MM.1S (cell line): ENCODE results near the gene ATXN1.

ENCODE experiments used
- DNase-seq: peaks from one replicate; pipeline ENCODE4 v3.0.0-alpha.2; 2015
- H2AFZ ChIP-seq: fragments of 300-600 bp; sonication (generic); 2 replicates; pipeline ENCODE4 v1.6.0; 2016; ENCODE audit warnings: antibody characterized with exemption, low read length
- H3F3A ChIP-seq: fragments of 300-600 bp; sonication (generic); 2 replicates; pipeline ENCODE4 v1.6.1; 2016; ENCODE audit warnings: mild to moderate bottlenecking, antibody characterized with exemption, low read length, moderate library complexity, mixed read lengths; ENCODE audit not compliant: insufficient read depth
- H3K27ac ChIP-seq: fragments of 300-600 bp; sonication (generic); 2 replicates; pipeline ENCODE4 v1.5.1; 2016; ENCODE audit warnings: mild to moderate bottlenecking, low read length
- H3K27me3 ChIP-seq: fragments of 300-600 bp; sonication (generic); replicated peaks from 2 replicates; pipeline ENCODE4 v1.6.0; 2016; ENCODE audit warnings: low read length; ENCODE audit not compliant: insufficient read depth
- H3K36me3 ChIP-seq: fragments of 300-600 bp; sonication (generic); replicated peaks from 2 replicates; pipeline ENCODE4 v1.6.1; 2016; ENCODE audit warnings: mild to moderate bottlenecking, low read length, mixed read lengths; ENCODE audit not compliant: insufficient read depth
- H3K4me1 ChIP-seq: fragments of 300-600 bp; sonication (generic); 2 replicates; pipeline ENCODE4 v1.6.1; 2016; ENCODE audit warnings: low read length, mixed read lengths
- H3K4me2 ChIP-seq: fragments of 300-600 bp; sonication (generic); 2 replicates; pipeline ENCODE4 v1.6.0; 2016; ENCODE audit warnings: low read depth, low read length
- H3K4me3 ChIP-seq: fragments of 300-600 bp; sonication (generic); 2 replicates; pipeline ENCODE4 v1.5.1; 2016; ENCODE audit warnings: low read length, mixed read lengths
- H3K79me2 ChIP-seq: fragments of 300-600 bp; sonication (generic); 2 replicates; pipeline ENCODE4 v1.6.1; 2016; ENCODE audit warnings: mixed run types, low read length, mixed read lengths
- H3K9ac ChIP-seq: fragments of 300-600 bp; sonication (generic); 2 replicates; pipeline ENCODE4 v1.6.1; 2016; ENCODE audit warnings: low read length, mixed read lengths
- H3K9me2 ChIP-seq: fragments of 300-600 bp; sonication (generic); replicated peaks from 2 replicates; pipeline ENCODE4 v1.6.1; 2016; ENCODE audit warnings: mild to moderate bottlenecking, low read length, mixed read lengths; ENCODE audit not compliant: insufficient read depth
- H3K9me3 ChIP-seq: fragments of 300-600 bp; sonication (generic); replicated peaks from 2 replicates; pipeline ENCODE4 v1.6.1; 2016; ENCODE audit warnings: mild to moderate bottlenecking, low read length, mixed read lengths; ENCODE audit not compliant: insufficient read depth
- H4K20me1 ChIP-seq: fragments of 300-600 bp; sonication (generic); 2 replicates; pipeline ENCODE4 v1.6.1; 2016; ENCODE audit warnings: mild to moderate bottlenecking, low read length, moderate library complexity, mixed read lengths; ENCODE audit not compliant: insufficient read depth
- EZH2 ChIP-seq: fragments of 300-600 bp; sonication (generic); optimal IDR thresholded peaks from 2 replicates; pipeline ENCODE3; 2017; ENCODE audit warnings: low read depth, mild to moderate bottlenecking, antibody characterized with exemption, low read length, mixed read lengths
- EZH2phosphoT487 ChIP-seq: fragments of 300-600 bp; sonication (generic); IDR thresholded peaks from 2 replicates; pipeline ENCODE4 v1.6.1; 2018; ENCODE audit warnings: antibody characterized with exemption, low read length
- TF ChIP-seq, protein P1 (sequence below): fragments of 300-600 bp; sonication (generic); IDR thresholded peaks from 2 replicates; pipeline ENCODE4 v1.5.1; 2016; ENCODE audit warnings: antibody characterized with exemption, low read length, mixed read lengths

The ATXN1 gene

DNA sequence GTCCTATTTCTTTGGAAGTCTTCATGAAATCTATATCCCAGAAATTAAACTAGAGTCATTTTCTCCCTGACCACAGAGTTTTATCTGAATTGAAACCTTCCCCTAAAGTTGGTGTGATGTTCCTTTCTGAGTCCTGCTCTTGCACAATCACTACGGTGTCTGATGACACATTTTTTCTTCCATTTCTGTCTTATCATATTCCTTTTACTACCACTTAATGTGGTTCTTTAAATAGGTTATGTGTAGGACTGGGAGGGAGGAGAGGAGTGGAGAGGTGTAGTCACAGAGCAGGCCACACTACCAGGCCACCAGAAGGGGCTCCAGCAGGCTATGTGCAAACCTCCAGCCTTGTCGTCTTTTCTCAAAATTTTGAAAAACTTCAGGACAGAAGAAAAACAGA, 39.7 kb upstream of the ATXN1 start:
- TF ChIP-seq, protein P1, sequence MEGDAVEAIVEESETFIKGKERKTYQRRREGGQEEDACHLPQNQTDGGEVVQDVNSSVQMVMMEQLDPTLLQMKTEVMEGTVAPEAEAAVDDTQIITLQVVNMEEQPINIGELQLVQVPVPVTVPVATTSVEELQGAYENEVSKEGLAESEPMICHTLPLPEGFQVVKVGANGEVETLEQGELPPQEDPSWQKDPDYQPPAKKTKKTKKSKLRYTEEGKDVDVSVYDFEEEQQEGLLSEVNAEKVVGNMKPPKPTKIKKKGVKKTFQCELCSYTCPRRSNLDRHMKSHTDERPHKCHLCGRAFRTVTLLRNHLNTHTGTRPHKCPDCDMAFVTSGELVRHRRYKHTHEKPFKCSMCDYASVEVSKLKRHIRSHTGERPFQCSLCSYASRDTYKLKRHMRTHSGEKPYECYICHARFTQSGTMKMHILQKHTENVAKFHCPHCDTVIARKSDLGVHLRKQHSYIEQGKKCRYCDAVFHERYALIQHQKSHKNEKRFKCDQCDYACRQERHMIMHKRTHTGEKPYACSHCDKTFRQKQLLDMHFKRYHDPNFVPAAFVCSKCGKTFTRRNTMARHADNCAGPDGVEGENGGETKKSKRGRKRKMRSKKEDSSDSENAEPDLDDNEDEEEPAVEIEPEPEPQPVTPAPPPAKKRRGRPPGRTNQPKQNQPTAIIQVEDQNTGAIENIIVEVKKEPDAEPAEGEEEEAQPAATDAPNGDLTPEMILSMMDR = no peak
- TF ChIP-seq EZH2phosphoT487 (no peak), EZH2 (no peak)
- Histone ChIP-seq H3K79me2 (no peaks in the 10 kb centered on the region), H3K4me1 (no peaks in the 10 kb centered on the region), H3K27me3 (no peaks in the 10 kb centered on the region), H2AFZ (no peak overlapping the region), H3K4me2 (no peak overlapping the region), H3K9me2 (no peaks in the 10 kb centered on the region), H3K36me3 (no peaks in the 10 kb centered on the region), H3K9me3 (no peaks in the 10 kb centered on the region), H3K9ac (no peak overlapping the region), H3F3A (no peaks in the 10 kb centered on the region), H3K4me3 (no peak overlapping the region), H4K20me1 (no peaks in the 10 kb centered on the region), H3K27ac (no peak overlapping the region)
- no peak for DNase-seq

GRCh38 chr6:16800341-16800740, 39.1 kb upstream of the ATXN1 start:
- Histone ChIP-seq H4K20me1 (no peaks in the 10 kb centered on the region), H3F3A (no peaks in the 10 kb centered on the region), H3K4me1 (no peaks in the 10 kb centered on the region), H3K27me3 (no peaks in the 10 kb centered on the region), H3K4me3 (no peak overlapping the region), H3K36me3 (no peaks in the 10 kb centered on the region), H2AFZ (no peak overlapping the region), H3K27ac (no peak overlapping the region), H3K79me2 (no peaks in the 10 kb centered on the region), H3K9ac (no peak overlapping the region), H3K9me3 (no peaks in the 10 kb centered on the region), H3K4me2 (no peak overlapping the region), H3K9me2 (no peaks in the 10 kb centered on the region)
- TF ChIP-seq, protein P1 = no peak
- TF ChIP-seq EZH2phosphoT487 (no peak), EZH2 (no peak)
- DNase-seq = no peak

DNA sequence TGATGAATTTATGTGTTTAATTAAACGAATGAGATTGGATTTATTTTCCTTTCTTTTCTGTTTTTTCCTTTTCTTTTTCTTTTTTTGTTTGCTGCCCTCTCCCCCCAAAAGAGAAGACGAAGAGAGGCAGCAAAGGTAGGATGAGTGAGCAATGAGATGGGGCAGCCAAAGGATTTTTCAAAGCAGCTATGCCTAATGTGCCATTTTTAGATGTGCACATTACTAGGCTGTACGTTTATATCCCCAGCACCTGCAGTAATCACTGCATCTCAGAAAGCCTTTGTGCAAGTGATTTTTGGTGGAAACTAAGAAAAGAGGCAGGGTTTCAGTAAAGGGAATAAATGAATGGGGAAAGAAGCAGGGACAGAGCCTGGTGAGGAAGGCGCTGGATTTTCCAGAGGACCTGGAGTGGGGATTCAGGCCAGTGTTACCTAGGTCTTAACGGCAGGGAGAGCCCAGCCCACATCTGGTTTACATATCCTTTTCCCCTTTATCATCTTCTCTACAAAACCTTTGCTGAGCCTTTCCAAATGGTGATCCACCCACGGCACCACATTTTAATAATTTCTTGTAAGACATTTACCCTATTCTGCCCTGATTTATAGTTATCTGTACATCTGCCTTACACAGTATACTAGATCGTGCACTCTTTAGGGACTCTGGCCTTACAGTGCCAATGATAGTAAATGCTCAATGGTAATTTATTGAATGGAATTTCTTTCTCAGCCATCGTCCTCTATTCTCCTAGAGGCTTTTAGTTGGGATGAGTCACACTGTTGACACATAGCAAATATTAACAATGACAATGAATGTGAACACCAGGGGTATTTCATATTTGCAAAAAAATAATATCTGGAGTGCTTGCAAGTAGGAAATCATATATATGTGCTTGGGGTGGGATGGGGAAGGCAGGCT, 38.3 kb upstream of the ATXN1 start:
- Histone ChIP-seq H3K36me3 (no peaks in the 10 kb centered on the region), H3K9ac (no peak overlapping the region), H3K27me3 (no peaks in the 10 kb centered on the region), H2AFZ (no peak overlapping the region), H3K4me1 (no peaks in the 10 kb centered on the region), H3K4me3 (no peak overlapping the region), H3K27ac (no peak overlapping the region), H3K4me2 (no peak overlapping the region), H3F3A (no peaks in the 10 kb centered on the region), H3K79me2 (no peaks in the 10 kb centered on the region), H4K20me1 (no peaks in the 10 kb centered on the region), H3K9me2 (no peaks in the 10 kb centered on the region), H3K9me3 (no peaks in the 10 kb centered on the region)
- TF ChIP-seq EZH2 (no peak), EZH2phosphoT487 (no peak)
- TF ChIP-seq, protein P1 = no peak
- DNase-seq = no peak
